GM12878 (cell line): ENCODE data around the gene TAOK2. TPM values are rescaled to one million over a fixed set of nuclear protein-coding genes. Genes with fewer than 3 reads are reported as not detected.

Experiments
- ATAC-seq: fragments of 200-7000 bp; cut with Tn5 transposase; 3 replicates; pipeline ENCODE4 v1.9.1; 2020; ENCODE audit warnings: mild to moderate bottlenecking, moderate library complexity
- BruUV-seq: library from RNA; stranded (reverse); fragments of 400-500 nt; replicated peaks from 2 replicates; lab custom pipeline; 2021; lab: Mats Ljungman, UMichigan
- CTCF ChIA-PET: fragments of 300-600 bp; sonication (Branson Sonifier 250); formaldehyde crosslinking; extraction: SDS; loops from one replicate; lab custom pipeline; 2021; ENCODE audit warnings: inconsistent platforms; lab: Yijun Ruan, JAX
- POLR2A ChIA-PET: fragments of 350-600 bp; formaldehyde crosslinking; extraction: SDS; loops from one replicate; lab custom pipeline; 2021; ENCODE audit warnings: inconsistent platforms; lab: Charles Lee
- RAD21 ChIA-PET: fragments of 300-600 bp; sonication (Branson Sonifier 250); formaldehyde crosslinking; loops from one replicate; lab custom pipeline; 2023; ENCODE audit warnings: antibody characterized with exemption; ENCODE audit not compliant: unreplicated experiment; lab: Charles Lee
- SMC1A ChIA-PET: fragments of 300-600 bp; sonication (Branson Sonifier 250); formaldehyde crosslinking; loops from one replicate; lab custom pipeline; 2023; ENCODE audit not compliant: unreplicated experiment, uncharacterized antibody; lab: Charles Lee
- DNase-seq: peaks from one replicate; pipeline ENCODE4 v3.0.0-alpha.2; 2011; ENCODE audit warnings: low read depth, low spot score
- FAIRE-seq: peaks from 3 replicates; lab custom pipeline; 2011; peaks lifted over from hg19 to GRCh38; lab: Jason Lieb, UNC
- H2AFZ ChIP-seq: 2 replicates; pipeline ENCODE4 v1.6.0; 2011; ENCODE audit warnings: low read depth, low read length, control low read depth; ENCODE audit not compliant: control insufficient read depth
- H3K27ac ChIP-seq: 2 replicates; pipeline ENCODE4 v1.5.1; 2011; ENCODE audit warnings: control low read depth; ENCODE audit not compliant: control insufficient read depth, insufficient read depth
- H3K27me3 ChIP-seq, 2 experiments: replicated peaks in 1 of 2; 2 replicates each; pipeline versions ENCODE4 v1.6.0 to v1.6.1; 2011; ENCODE audit warnings: low read length in 1 of 2; ENCODE audit not compliant: control insufficient read depth in 2 of 2, insufficient read depth in 2 of 2
- H3K36me3 ChIP-seq, 2 experiments: 2 replicates each; pipeline ENCODE4 v1.5.1; 2011; ENCODE audit warnings: low read length in 1 of 2; ENCODE audit not compliant: control insufficient read depth in 2 of 2, insufficient read depth in 2 of 2
- H3K4me1 ChIP-seq: 2 replicates; pipeline ENCODE4 v1.6.1; 2011; ENCODE audit warnings: mild to moderate bottlenecking, low read length, moderate library complexity, mixed read lengths; ENCODE audit not compliant: control insufficient read depth, insufficient read depth
- H3K4me2 ChIP-seq: 2 replicates; pipeline ENCODE4 v1.6.0; 2011; ENCODE audit warnings: control low read depth; ENCODE audit not compliant: control insufficient read depth, insufficient read depth
- H3K4me3 ChIP-seq: fragments of 200-600 bp; sonication (generic); 2 replicates; pipeline ENCODE4 v1.5.1; 2016
- H3K79me2 ChIP-seq: 2 replicates; pipeline ENCODE4 v1.6.0; 2011; ENCODE audit warnings: low read length; ENCODE audit not compliant: control insufficient read depth, insufficient read depth
- H3K9ac ChIP-seq: 2 replicates; pipeline ENCODE4 v1.8.0; 2011; ENCODE audit warnings: low read length, control low read depth, mixed read lengths; ENCODE audit not compliant: control insufficient read depth, insufficient read depth
- H3K9me3 ChIP-seq: replicated peaks from 3 replicates; pipeline ENCODE4 v1.5.1; 2011; ENCODE audit warnings: mild to moderate bottlenecking, low read length; ENCODE audit not compliant: control insufficient read depth, insufficient read depth
- H4K20me1 ChIP-seq: 2 replicates; pipeline ENCODE4 v1.6.0; 2011; ENCODE audit not compliant: control insufficient read depth, insufficient read depth
- CHD2 ChIP-seq: IDR thresholded peaks from 2 replicates; pipeline ENCODE4 v1.6.1; 2011; ENCODE audit warnings: low read depth, low read length, improper control_type of control experiment, borderline replicate concordance
- CREM ChIP-seq: IDR thresholded peaks from 2 replicates; pipeline ENCODE4 v1.6.1; 2014; ENCODE audit warnings: antibody characterized with exemption, low read depth
- HDAC6 ChIP-seq: fragments of 200-600 bp; sonication (generic); IDR thresholded peaks from one replicate; pipeline ENCODE4 v1.8.0; 2017; ENCODE audit warnings: antibody characterized with exemption; ENCODE audit not compliant: unreplicated experiment
- IRF3 ChIP-seq: fragments of 450-650 bp; IDR thresholded peaks from 2 replicates; pipeline ENCODE4 v1.6.1; 2014; ENCODE audit warnings: mild to moderate bottlenecking
- RBBP5 ChIP-seq: fragments of 200-600 bp; sonication (generic); conservative IDR thresholded peaks from 2 replicates; pipeline ENCODE4 v1.6.1; 2016
- TCF7 ChIP-seq: IDR thresholded peaks from 2 replicates; pipeline ENCODE4 v1.6.1; 2014; ENCODE audit warnings: antibody characterized with exemption, borderline replicate concordance
- WGBS: methylation state at CpG from one replicate; pipeline ENCODE4 v1.1.6; 2016; ENCODE audit warnings: low lambda C conversion rate; ENCODE audit not compliant: insufficient replicate concordance, insufficient coverage; ENCODE audit errors: missing lambda C conversion rate; 5-methylcytosine and 5-hydroxymethylcytosine counted together
- in situ Hi-C: fragments of 300-500 bp; cut with MboI; formaldehyde crosslinking; loops from 9 replicates; pipeline ENCODE4 v1.14.3; 2018; ENCODE audit warnings: mixed read lengths
- intact Hi-C: fragments of 100-400 bp; cut with micrococcal nuclease; formaldehyde crosslinking; loops from one replicate; pipeline ENCODE4 v1.14.2; 2022; ENCODE audit not compliant: unreplicated experiment
- polyA plus RNA-seq, 11 experiments: library from polyadenylated mRNA; depleted of rRNA in 4 of 11; unstranded in 6 of 11; stranded (reverse) in 5 of 11; fragments of >200 nt; fragmentation: Nextera tagmentation in 4 of 11; fragmentation: Illumina TruSeq in 1 of 11; extraction: Ambion mirVana in 4 of 11; extraction: Trizol in 1 of 11; gene quantifications; 1 replicate in 1 of 11; 2 replicates in 10 of 11; pipeline versions ENCODE4 v1.2.1 to v1.2.3, GENCODE V29; 2011 to 2016; ENCODE audit warnings: inconsistent platforms in 2 of 11, missing spikeins in 2 of 11, low read depth in 1 of 11
- total RNA-seq, 4 experiments: library from RNA; depleted of rRNA in 3 of 4; stranded (reverse); fragments of >200 nt in 3 of 4; fragmentation: Illumina TruSeq in 1 of 4; extraction: Trizol in 1 of 4; gene quantifications; 2 replicates each; pipeline versions ENCODE4 v1.2.1 to v1.2.3, GENCODE V29; 2013 to 2021

TAOK2 gene
- total and polyA plus RNA-seq, 10 of the 15 experiments (the other 5 are each of a cell fraction or from before 2014, with no cell fraction given): 0.14 to 40.2 (median 11.6) TPM

DNA sequence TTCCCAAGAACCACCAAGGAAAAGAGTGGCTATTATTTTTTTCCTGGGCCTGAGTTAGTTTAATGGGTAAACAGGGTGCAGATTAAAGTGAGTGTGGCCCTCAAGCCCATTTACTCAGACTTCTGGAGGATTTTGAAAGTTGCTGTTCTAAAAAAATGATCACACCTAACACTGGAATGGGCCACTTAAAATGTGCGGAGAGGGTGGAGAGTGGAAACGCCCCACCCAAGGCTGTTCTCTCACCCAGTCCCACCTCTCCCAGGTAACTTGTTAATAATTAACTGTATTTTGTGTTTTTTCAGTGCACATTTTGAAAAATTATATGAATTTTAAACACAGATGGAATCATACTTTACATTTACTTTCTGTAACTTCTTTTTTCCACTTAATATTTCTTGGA, 16.4 kb downstream of the TAOK2 start (continued):
- TF ChIP-seq IRF3 (no peak), HDAC6 (no peak), RBBP5 (no peak)

DNA sequence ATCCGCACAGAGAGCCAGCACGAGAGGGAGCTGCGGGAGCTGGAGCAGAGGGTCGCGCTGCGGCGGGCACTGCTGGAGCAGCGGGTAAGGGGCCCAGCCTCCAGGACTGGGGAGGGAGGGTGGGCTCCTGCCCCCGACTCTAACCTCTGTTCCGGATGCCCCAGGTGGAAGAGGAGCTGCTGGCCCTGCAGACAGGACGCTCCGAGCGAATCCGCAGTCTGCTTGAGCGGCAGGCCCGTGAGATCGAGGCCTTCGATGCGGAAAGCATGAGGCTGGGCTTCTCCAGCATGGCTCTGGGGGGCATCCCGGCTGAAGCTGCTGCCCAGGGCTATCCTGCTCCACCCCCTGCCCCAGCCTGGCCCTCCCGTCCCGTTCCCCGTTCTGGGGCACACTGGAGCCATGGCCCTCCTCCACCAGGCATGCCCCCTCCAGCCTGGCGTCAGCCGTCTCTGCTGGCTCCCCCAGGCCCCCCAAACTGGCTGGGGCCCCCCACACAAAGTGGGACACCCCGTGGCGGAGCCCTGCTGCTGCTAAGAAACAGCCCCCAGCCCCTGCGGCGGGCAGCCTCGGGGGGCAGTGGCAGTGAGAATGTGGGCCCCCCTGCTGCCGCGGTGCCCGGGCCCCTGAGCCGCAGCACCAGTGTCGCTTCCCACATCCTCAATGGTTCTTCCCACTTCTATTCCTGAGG, 17.4 kb downstream of the TAOK2 start:
- Histone ChIP-seq H3K4me1 (peaks cover 6% of the 10 kb centered on the region; the same call in 1 of the 2 replicates), H3K9ac (no peak overlapping the region), H3K4me3 (no peak overlapping the region), H3K4me2 (no peak overlapping the region), H3K9me3 (no peaks in the 10 kb centered on the region), H2AFZ (no peak overlapping the region), H4K20me1 (no peaks in the 10 kb centered on the region), H3K79me2 (peaks cover 9% of the 10 kb centered on the region)
- DNase-seq: no peak
- ChIA-PET POLR2A (interaction anchor here (1.1 kb wide), 1 partner anchor 16 kb away, joined by 3 read pairs; no protein-coding TSS in a partner anchor), RAD21 (no interaction called here), CTCF (no interaction called here), SMC1A (no interaction called here)
- FAIRE-seq: no peak
- BruUV-seq: no TSS peak
- WGBS: 97% methylated on average over 29 of the region's 35 CpGs
- TF ChIP-seq TCF7 (no peak), CHD2 (no peak), CREM (no peak)
- TF ChIP-seq, all 136 proteins: peak for 0
- no peaks in the 10 kb centered on the region for H3K27me3 ChIP-seq
- H3K36me3 ChIP-seq: peaks cover 10 to 31% of the 10 kb centered on the region in 2 experiments; a peak in 3 of 4 replicates
- ATAC-seq: no peak
- in situ Hi-C loops: no loop called here
- intact Hi-C loops: no loop called here
- no peak overlapping the region for H3K27ac ChIP-seq
